GM10248 (cell line): ENCODE data around the gene PRKCE.

Source experiments
- CTCF ChIA-PET: fragments of 300-600 bp; sonication (Branson Sonifier 250); formaldehyde crosslinking; extraction: SDS; loops from one replicate; lab custom pipeline; 2021; ENCODE audit warnings: antibody characterized with exemption; lab: Yijun Ruan, JAX
- POLR2A ChIA-PET: fragments of 350-650 bp; sonication (Branson Sonifier 250); formaldehyde crosslinking; extraction: SDS; loops from one replicate; lab custom pipeline; 2020; ENCODE audit warnings: antibody characterized with exemption; lab: Yijun Ruan, JAX
- DNase-seq: peaks from one replicate; pipeline ENCODE4 v3.0.0; 2012; ENCODE audit errors: extremely low spot score
- TF ChIP-seq, protein P1 (sequence below): IDR thresholded peaks from 2 replicates; pipeline ENCODE4 v1.5.1; 2012; ENCODE audit warnings: mild to moderate bottlenecking, low read depth; ENCODE audit errors: extremely low read depth, missing control alignments, control extremely low read depth

PRKCE gene

DNA sequence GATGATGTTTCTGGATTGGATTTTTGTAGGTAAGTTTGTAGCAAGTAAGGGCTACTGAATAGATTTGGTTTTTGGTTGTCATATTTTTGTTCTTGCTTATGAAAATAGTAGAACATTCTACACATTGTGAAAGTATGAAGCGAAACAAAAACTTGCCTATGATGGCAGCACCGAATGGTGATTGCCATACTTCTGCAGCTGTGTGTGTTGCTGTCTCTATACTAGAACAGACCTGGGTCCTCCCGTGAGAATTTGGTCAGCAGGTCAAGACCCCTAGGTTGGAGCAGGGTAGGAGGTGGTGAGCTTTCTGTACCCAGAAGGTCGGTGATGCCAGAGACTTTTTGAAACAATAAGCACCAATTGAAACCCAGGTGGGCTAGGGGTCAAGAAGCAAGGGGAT lies 322.6 kb downstream of the PRKCE start:
- DNase-seq = peak; percentile 56
- ChIA-PET POLR2A (no interaction called here), CTCF (interaction anchor here (2.2 kb wide), 1 partner anchor 19 kb away, joined by 11 read pairs; no protein-coding TSS in a partner anchor)
- TF ChIP-seq, protein P1, sequence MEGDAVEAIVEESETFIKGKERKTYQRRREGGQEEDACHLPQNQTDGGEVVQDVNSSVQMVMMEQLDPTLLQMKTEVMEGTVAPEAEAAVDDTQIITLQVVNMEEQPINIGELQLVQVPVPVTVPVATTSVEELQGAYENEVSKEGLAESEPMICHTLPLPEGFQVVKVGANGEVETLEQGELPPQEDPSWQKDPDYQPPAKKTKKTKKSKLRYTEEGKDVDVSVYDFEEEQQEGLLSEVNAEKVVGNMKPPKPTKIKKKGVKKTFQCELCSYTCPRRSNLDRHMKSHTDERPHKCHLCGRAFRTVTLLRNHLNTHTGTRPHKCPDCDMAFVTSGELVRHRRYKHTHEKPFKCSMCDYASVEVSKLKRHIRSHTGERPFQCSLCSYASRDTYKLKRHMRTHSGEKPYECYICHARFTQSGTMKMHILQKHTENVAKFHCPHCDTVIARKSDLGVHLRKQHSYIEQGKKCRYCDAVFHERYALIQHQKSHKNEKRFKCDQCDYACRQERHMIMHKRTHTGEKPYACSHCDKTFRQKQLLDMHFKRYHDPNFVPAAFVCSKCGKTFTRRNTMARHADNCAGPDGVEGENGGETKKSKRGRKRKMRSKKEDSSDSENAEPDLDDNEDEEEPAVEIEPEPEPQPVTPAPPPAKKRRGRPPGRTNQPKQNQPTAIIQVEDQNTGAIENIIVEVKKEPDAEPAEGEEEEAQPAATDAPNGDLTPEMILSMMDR = no peak

DNA sequence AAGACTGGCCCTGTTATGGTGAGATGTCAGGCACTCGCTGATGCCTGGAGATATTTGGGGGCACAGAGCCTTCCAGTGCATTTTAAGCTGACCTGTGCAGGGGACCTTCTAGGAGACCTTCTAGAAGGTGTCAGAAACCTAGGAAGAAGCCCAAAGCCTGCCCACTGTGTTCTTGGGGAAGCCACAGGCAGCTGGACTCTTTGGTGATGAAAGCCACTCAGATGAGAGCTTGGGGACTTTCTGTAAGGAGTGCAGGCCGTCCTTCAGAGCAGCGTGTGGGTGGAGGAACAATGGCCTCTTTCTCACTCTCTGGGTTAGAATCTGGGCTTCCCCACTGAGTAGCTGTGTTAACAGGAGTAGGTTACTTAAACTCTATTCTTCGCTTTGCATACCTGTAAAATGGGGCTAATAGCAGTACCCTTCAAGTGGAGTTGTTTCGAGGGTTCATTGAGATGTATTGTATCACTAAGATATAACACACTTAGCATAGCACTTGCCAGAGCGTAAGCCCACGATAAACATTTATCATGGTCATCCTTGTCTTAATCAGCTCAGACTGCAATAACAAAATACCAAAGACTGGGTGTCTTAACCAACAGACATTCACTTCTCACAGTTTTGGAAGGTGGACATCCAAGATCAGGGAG lies 323.4 kb downstream of the PRKCE start:
- peak; percentile 81 for DNase-seq
- ChIA-PET CTCF (interaction anchor here (1.0 to 2.2 kb wide), 2 partner anchors 13 to 18 kb away, joined by 3 to 11 read pairs; no protein-coding TSS in a partner anchor), POLR2A (no interaction called here)
- TF ChIP-seq, protein P1 = no peak

GRCh38 chr2:45975752-45976517 lies 324.5 kb downstream of the PRKCE start:
- DNase-seq = peak; percentile 8
- ChIA-PET POLR2A (no interaction called here), CTCF (interaction anchor here (2.2 kb wide), 1 partner anchor 17 kb away, joined by 11 read pairs; no protein-coding TSS in a partner anchor)
- TF ChIP-seq, protein P1 = no peak

GRCh38 chr2:45978302-45978859 lies 326.9 kb downstream of the PRKCE start:
- ChIA-PET POLR2A (interaction anchor here (0.6 kb wide), 1 partner anchor 48 kb away, joined by 3 read pairs; no protein-coding TSS in a partner anchor), CTCF (interaction anchor here (0.7 to 5.5 kb wide), 3 partner anchors 9 to 910 kb away, joined by 3 to 27 read pairs (median 3); no protein-coding TSS in a partner anchor)
- peak; percentile 1 for DNase-seq
- TF ChIP-seq, protein P1 = no peak

GRCh38 chr2:45979065-45979464 lies 327.6 kb downstream of the PRKCE start:
- ChIA-PET CTCF (interaction anchor here (1.3 to 5.5 kb wide), 3 partner anchors 10 to 14 kb away, joined by 3 to 27 read pairs (median 5); no protein-coding TSS in a partner anchor), POLR2A (interaction anchor here (0.6 kb wide), 1 partner anchor 49 kb away, joined by 3 read pairs; no protein-coding TSS in a partner anchor)
- no peak for DNase-seq
- TF ChIP-seq, protein P1 = no peak

- TF ChIP-seq, protein P1 = no peak
- POLR2A ChIA-PET = no interaction called here
- DNase-seq = no peak
- CTCF ChIA-PET = interaction anchor here (1.9 to 5.5 kb wide), 2 partner anchors 10 to 13 kb away, joined by 5 to 27 read pairs; no protein-coding TSS in a partner anchor
Measured at GRCh38 chr2:45980161-45980865, 328.8 kb downstream of the PRKCE start.
